ENCODE results near the gene MARK4.

MARK4 gene

DNA sequence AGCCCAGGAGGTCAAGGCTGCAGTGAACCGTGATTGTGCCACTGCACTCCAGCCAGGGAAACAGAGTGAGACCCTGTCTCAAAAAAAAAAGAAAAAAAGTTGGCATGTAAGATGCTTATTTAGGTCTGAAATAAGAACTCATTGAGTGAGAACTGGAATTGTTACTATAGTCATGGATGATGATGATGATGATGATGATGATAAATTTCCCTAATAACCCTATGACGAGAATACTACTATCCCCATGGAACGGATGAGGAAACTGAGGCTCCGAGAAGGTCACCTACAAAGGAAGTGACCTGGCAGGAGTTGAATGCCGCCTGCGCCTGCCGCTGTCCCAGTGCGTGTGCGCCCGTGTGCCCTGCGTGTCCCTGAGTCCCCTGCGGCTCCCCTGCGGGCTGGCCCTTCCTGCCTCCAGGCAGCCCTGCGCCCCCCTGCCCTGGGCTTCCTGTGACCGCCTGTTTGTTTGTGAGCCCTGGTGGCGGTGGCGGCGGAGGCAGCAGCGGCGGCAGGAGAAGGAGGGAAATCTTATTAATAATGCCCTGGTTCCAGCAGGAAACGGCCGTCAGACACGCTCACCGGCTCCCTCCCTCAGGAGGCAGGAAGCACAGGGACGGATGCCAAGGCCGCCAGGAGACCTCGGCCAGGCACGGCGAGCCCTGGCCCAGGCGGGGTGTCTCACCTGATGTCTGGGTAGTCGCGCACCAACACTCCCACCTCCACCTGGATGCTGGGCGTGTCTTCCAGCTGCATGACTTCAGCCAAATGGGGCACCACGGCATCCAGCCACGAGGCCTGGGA, 35.5 kb upstream of the MARK4 start:
- TF ChIP-seq ZFP30 (CRISPR knock-in tag; IDR thresholded peaks at IDR 0.05) (no peak), OSR1 (CRISPR knock-in tag; IDR thresholded peaks at IDR 0.05) (no peak), ARNTL (CRISPR knock-in tag; IDR thresholded peaks at IDR 0.05; ENCODE audit: borderline replicate concordance, low read depth) (no peak), ZC3H10 (CRISPR knock-in tag; IDR thresholded peaks at IDR 0.05) (no peak), PATZ1 (CRISPR knock-in tag; IDR thresholded peaks at IDR 0.05; ENCODE audit: borderline replicate concordance) (no peak), BACH2 (CRISPR knock-in tag; IDR thresholded peaks at IDR 0.05; ENCODE audit: borderline replicate concordance) (no peak), CSDC2 (CRISPR knock-in tag; IDR thresholded peaks at IDR 0.05) (no peak), TCF4 (CRISPR knock-in tag; IDR thresholded peaks at IDR 0.05; ENCODE audit: borderline replicate concordance) (no peak), POU6F1 (CRISPR knock-in tag; IDR thresholded peaks at IDR 0.05; ENCODE audit: borderline replicate concordance, low read depth) (no peak), ZNF8 (CRISPR knock-in tag; IDR thresholded peaks at IDR 0.05) (no peak)
- TF ChIP-seq, protein P1, sequence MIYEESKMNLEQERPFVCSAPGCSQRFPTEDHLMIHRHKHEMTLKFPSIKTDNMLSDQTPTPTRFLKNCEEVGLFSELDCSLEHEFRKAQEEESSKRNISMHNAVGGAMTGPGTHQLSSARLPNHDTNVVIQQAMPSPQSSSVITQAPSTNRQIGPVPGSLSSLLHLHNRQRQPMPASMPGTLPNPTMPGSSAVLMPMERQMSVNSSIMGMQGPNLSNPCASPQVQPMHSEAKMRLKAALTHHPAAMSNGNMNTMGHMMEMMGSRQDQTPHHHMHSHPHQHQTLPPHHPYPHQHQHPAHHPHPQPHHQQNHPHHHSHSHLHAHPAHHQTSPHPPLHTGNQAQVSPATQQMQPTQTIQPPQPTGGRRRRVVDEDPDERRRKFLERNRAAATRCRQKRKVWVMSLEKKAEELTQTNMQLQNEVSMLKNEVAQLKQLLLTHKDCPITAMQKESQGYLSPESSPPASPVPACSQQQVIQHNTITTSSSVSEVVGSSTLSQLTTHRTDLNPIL (CRISPR knock-in tag; IDR thresholded peaks at IDR 0.05; ENCODE audit: low read depth) = no peak
- peak; percentile 21 for ATAC-seq

- no peak for TF ChIP-seq BACH2 (CRISPR knock-in tag; IDR thresholded peaks at IDR 0.05; ENCODE audit: borderline replicate concordance)
- no peak for TF ChIP-seq TOX (CRISPR knock-in tag; IDR thresholded peaks at IDR 0.05; ENCODE audit: borderline replicate concordance)
- TF ChIP-seq, protein P2, sequence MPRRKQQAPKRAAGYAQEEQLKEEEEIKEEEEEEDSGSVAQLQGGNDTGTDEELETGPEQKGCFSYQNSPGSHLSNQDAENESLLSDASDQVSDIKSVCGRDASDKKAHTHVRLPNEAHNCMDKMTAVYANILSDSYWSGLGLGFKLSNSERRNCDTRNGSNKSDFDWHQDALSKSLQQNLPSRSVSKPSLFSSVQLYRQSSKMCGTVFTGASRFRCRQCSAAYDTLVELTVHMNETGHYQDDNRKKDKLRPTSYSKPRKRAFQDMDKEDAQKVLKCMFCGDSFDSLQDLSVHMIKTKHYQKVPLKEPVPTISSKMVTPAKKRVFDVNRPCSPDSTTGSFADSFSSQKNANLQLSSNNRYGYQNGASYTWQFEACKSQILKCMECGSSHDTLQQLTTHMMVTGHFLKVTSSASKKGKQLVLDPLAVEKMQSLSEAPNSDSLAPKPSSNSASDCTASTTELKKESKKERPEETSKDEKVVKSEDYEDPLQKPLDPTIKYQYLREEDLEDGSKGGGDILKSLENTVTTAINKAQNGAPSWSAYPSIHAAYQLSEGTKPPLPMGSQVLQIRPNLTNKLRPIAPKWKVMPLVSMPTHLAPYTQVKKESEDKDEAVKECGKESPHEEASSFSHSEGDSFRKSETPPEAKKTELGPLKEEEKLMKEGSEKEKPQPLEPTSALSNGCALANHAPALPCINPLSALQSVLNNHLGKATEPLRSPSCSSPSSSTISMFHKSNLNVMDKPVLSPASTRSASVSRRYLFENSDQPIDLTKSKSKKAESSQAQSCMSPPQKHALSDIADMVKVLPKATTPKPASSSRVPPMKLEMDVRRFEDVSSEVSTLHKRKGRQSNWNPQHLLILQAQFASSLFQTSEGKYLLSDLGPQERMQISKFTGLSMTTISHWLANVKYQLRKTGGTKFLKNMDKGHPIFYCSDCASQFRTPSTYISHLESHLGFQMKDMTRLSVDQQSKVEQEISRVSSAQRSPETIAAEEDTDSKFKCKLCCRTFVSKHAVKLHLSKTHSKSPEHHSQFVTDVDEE (CRISPR knock-in tag; IDR thresholded peaks at IDR 0.05) = no peak
- TF ChIP-seq ZNF565 (CRISPR knock-in tag; conservative IDR thresholded peaks at IDR 0.05; ENCODE audit: low read depth) = no peak
- TF ChIP-seq ZFP3 (CRISPR knock-in tag; IDR thresholded peaks at IDR 0.05) = no peak
- no peak for TF ChIP-seq ZNF8 (CRISPR knock-in tag; IDR thresholded peaks at IDR 0.05)
- no peak for TF ChIP-seq PATZ1 (CRISPR knock-in tag; IDR thresholded peaks at IDR 0.05; ENCODE audit: borderline replicate concordance)
- TF ChIP-seq CSDC2 (CRISPR knock-in tag; IDR thresholded peaks at IDR 0.05) = no peak
- no peak for TF ChIP-seq GLIS3 (CRISPR knock-in tag; IDR thresholded peaks at IDR 0.05)
- TF ChIP-seq PPARA (CRISPR knock-in tag; IDR thresholded peaks at IDR 0.05; ENCODE audit: borderline replicate concordance) = no peak
- no peak for TF ChIP-seq ARNTL (CRISPR knock-in tag; IDR thresholded peaks at IDR 0.05; ENCODE audit: borderline replicate concordance, low read depth)
- no peak for TF ChIP-seq RARB (CRISPR knock-in tag; IDR thresholded peaks at IDR 0.05)
- TF ChIP-seq ZC3H10 (CRISPR knock-in tag; IDR thresholded peaks at IDR 0.05) = no peak
- no peak for TF ChIP-seq ZFP30 (CRISPR knock-in tag; IDR thresholded peaks at IDR 0.05)
- TF ChIP-seq POU6F1 (CRISPR knock-in tag; IDR thresholded peaks at IDR 0.05; ENCODE audit: borderline replicate concordance, low read depth) = no peak
- TF ChIP-seq OSR1 (CRISPR knock-in tag; IDR thresholded peaks at IDR 0.05) = no peak
- TF ChIP-seq ZNF70 (CRISPR knock-in tag; IDR thresholded peaks at IDR 0.05) = no peak
- TF ChIP-seq CSRNP3 (CRISPR knock-in tag; IDR thresholded peaks at IDR 0.05) = no peak
- TF ChIP-seq SNAI2 (CRISPR knock-in tag; IDR thresholded peaks at IDR 0.05) = no peak
- TF ChIP-seq ESRRG (CRISPR knock-in tag; IDR thresholded peaks at IDR 0.05) = no peak
- no peak for ATAC-seq
Measured at GRCh38 chr19:45216667-45217066, 34.4 kb upstream of the MARK4 start.
